SK-N-SH (cell line): Measurements from ENCODE around the gene TNFRSF4.

Source experiments
- EP300 ChIP-seq, 2 experiments: IDR thresholded peaks; 2 replicates each; pipeline versions ENCODE4 v1.4.0 to v1.6.1; 2012; ENCODE audit warnings: borderline replicate concordance in 1 of 2, low read depth in 1 of 2, low read length in 1 of 2
- EZH2phosphoT487 ChIP-seq: fragments of 200-600 bp; sonication (generic); IDR thresholded peaks from 2 replicates; pipeline ENCODE4 v1.6.1; 2017; ENCODE audit warnings: low read depth, mixed run types, mild to moderate bottlenecking, antibody characterized with exemption, moderate library complexity, borderline replicate concordance
- GABPA ChIP-seq: IDR thresholded peaks from 2 replicates; pipeline ENCODE4 v1.4.0; 2012; ENCODE audit warnings: low read depth, mild to moderate bottlenecking
- GATA2 ChIP-seq: sonication (generic); formaldehyde crosslinking; IDR thresholded peaks from 2 replicates; pipeline ENCODE4 v1.5.0; 2020; ENCODE audit warnings: mild to moderate bottlenecking, missing genetic modification reagents
- MAX ChIP-seq: IDR thresholded peaks from 2 replicates; pipeline ENCODE4 v1.4.0; 2012; ENCODE audit warnings: low read depth
- NRF1 ChIP-seq: IDR thresholded peaks from 2 replicates; pipeline ENCODE4 v1.6.1; 2012; ENCODE audit warnings: low read depth, mild to moderate bottlenecking, low read length
- RCOR1 ChIP-seq: fragments of 150-350 bp; IDR thresholded peaks from 2 replicates; pipeline ENCODE4 v1.6.1; 2017; ENCODE audit warnings: antibody characterized with exemption, low read length
- TEAD4 ChIP-seq: IDR thresholded peaks from 2 replicates; pipeline ENCODE4 v1.4.0; 2012; ENCODE audit warnings: mild to moderate bottlenecking, borderline replicate concordance; ENCODE audit not compliant: insufficient read depth
- YY1 ChIP-seq: IDR thresholded peaks from 2 replicates; pipeline ENCODE4 v1.4.0; 2012; ENCODE audit warnings: low read depth, mild to moderate bottlenecking
- TF ChIP-seq, protein P1 (sequence below): fragments of 200-600 bp; sonication (generic); IDR thresholded peaks from 2 replicates; pipeline ENCODE4 v1.6.1; 2017; ENCODE audit warnings: antibody characterized with exemption, mild to moderate bottlenecking, moderate library complexity
- TF ChIP-seq, protein P2 (sequence below): IDR thresholded peaks from 2 replicates; pipeline ENCODE4 v1.4.0; 2012; ENCODE audit warnings: low read depth, borderline replicate concordance

GRCh38 chr1:1206376-1206965 lies 7.5 kb downstream of the TNFRSF4 start, which contains the start of gene TNFRSF18:
- TF ChIP-seq EP300 (IDR thresholded peaks at IDR 0.05; ENCODE audit: borderline replicate concordance in 1 of 2, low read depth in 1 of 2, low read length in 1 of 2) = no peak
- TF ChIP-seq, protein P1, sequence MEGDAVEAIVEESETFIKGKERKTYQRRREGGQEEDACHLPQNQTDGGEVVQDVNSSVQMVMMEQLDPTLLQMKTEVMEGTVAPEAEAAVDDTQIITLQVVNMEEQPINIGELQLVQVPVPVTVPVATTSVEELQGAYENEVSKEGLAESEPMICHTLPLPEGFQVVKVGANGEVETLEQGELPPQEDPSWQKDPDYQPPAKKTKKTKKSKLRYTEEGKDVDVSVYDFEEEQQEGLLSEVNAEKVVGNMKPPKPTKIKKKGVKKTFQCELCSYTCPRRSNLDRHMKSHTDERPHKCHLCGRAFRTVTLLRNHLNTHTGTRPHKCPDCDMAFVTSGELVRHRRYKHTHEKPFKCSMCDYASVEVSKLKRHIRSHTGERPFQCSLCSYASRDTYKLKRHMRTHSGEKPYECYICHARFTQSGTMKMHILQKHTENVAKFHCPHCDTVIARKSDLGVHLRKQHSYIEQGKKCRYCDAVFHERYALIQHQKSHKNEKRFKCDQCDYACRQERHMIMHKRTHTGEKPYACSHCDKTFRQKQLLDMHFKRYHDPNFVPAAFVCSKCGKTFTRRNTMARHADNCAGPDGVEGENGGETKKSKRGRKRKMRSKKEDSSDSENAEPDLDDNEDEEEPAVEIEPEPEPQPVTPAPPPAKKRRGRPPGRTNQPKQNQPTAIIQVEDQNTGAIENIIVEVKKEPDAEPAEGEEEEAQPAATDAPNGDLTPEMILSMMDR = no peak
- TF ChIP-seq, protein P2, sequence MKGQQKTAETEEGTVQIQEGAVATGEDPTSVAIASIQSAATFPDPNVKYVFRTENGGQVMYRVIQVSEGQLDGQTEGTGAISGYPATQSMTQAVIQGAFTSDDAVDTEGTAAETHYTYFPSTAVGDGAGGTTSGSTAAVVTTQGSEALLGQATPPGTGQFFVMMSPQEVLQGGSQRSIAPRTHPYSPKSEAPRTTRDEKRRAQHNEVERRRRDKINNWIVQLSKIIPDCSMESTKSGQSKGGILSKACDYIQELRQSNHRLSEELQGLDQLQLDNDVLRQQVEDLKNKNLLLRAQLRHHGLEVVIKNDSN = no peak
- no peak for TF ChIP-seq MAX
- TF ChIP-seq NRF1 = no peak
- no peak for TF ChIP-seq YY1
- no peak for TF ChIP-seq GABPA
- TF ChIP-seq EZH2phosphoT487 = no peak
- no peak for TF ChIP-seq RCOR1
- no peak for TF ChIP-seq TEAD4
- no peak for TF ChIP-seq GATA2 (CRISPR knock-in tag)
